Fibroblast of skin of right quadriceps (primary cell): ENCODE measurements around the gene MTUS2.

Source experiments
- DNase-seq: peaks from one replicate; pipeline ENCODE4 v3.0.0-alpha.2; 2013

MTUS2 gene

DNA sequence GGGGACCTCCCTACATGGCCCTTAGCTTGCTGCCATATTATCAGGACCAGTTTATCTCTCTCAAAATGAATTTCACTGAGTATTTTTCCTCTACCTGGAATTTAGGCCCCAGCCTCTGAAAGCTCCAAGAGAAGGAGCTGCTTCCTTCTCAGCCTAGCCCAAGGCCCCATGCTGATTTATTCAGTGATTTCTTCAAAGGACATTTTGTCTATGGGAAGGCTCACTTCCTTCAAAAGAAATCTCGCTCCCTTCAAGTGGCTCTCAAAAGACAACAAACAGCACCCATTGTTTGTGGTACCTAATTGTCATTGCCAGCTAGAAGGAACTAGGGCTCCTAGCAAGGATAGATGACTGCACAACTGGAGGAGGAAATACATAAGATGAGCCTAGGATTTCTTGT lies 602.9 kb downstream of the MTUS2 start:
- no peak for DNase-seq

DNA sequence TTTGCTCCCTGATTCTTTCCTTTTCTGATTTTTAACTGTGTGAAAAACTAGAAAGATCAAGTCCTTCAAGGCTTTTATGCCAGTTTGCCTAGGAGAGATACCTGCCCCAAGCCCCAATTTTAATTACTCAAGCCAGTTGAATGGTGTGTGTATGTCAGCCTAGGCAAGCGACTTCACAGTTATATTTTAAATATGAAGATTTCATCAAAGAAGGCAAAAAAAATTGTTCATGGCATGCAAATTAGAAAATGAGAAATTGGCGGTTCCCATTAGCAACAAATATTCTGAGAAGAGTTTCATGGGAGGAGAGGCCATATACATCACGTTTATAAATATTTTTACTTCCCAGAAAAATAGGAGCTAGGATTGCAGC lies 607.8 kb downstream of the MTUS2 start:
- DNase-seq = no peak

DNA sequence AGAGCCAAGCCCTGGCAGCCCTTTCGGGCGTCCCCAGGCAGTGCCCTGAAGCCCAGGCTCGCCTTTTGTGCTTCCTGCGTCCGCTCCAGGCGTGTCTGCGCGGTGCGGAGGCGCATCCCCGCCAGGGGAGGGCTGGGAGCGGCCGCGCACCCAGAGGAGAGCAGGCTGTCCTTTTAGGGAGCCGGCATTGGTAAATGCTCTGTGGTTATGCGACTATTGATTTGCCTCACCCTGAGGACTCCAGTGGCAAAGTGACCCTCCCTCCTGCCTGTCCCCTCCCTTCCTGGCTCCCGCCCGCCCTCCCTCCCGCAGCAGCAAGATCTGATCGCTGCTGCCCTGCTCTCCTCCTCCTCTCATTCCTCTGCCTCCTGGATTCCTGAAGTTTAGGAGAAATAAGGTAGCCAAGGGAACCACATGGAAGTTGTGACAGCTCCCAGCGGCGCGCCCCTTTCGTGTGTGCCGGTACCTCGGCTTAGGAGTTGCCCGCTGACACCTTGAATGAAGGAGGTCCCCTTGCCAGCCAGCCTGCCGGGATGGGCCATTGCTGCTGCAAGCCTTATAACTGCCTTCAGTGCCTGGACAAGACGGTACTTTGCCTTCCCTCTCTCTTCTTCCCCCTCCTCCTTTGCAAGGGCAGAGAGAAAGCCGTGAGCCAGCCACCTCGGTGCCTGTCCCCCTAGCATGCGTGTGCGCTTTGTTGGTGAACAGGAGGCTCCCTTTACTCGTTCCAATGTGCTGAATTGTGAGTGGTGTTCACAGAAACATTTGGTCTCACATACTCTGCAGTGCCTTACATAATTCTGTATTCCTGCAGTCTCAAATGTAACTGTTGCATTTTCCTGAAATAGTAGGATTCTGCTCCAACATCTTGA lies 608.4 kb downstream of the MTUS2 start:
- peak; percentile 40 for DNase-seq

DNA sequence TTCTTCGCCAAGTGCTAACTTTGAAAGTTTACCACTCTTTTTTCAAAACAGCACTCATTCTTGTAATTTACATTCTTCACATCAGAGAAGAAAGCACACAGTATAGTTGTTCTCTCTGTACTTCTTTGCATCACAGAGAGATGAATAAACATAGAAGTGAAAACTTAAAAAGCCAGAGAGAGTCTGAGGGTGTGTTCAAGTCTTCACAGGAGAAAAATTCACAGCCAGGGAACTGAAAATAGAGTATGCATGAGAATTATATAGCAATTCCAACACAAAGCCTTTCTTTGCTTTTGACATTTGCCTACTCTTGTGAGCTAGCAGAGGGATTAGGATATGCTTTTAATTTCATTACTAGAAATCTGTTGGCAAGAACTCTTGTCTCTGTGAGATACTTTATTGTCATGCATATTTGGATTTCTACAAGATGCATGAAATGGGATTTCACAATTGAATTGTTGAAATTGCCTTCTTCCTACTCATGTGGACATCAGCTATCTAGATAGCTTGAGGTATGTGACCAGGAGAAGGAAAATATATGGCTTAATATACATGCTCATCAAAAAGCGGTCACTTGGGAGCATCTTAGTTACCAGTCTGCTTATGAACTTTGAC lies 609.3 kb downstream of the MTUS2 start:
- DNase-seq = peak; percentile 79

DNA sequence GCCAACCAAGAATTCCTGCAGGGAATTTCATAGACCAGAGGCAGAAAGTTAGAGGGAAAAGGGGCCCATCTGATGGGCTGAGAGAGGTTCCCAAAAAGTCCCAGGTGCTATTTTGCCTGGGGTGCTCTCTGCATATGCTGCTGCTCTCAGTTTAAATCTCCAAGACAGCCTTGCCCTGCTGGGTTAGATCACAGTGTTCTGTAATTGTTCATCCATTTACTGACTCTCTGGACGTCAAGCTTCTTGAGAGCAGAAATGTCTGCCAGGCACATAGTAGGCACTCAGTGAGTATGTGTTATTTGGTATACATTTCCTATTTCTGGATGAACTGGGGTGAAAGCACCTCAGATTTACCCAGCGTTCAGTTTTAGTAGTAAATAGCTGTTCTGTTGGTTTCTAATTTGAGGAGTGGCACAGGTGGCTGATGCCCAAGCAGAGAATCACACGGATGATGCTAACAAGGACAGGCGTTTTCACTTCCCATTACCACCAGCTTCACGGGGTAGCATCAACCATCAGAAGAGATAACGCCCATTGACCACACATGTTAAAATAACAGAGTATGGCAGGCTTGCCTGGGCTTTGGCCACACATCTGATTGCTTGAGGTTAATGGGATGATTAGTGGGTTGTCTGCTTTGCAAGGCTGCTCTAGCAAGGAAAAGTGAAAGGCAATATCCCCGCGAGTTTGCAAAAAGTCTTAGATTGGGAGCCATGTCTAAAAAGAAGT lies 614.2 kb downstream of the MTUS2 start:
- no peak for DNase-seq

DNA sequence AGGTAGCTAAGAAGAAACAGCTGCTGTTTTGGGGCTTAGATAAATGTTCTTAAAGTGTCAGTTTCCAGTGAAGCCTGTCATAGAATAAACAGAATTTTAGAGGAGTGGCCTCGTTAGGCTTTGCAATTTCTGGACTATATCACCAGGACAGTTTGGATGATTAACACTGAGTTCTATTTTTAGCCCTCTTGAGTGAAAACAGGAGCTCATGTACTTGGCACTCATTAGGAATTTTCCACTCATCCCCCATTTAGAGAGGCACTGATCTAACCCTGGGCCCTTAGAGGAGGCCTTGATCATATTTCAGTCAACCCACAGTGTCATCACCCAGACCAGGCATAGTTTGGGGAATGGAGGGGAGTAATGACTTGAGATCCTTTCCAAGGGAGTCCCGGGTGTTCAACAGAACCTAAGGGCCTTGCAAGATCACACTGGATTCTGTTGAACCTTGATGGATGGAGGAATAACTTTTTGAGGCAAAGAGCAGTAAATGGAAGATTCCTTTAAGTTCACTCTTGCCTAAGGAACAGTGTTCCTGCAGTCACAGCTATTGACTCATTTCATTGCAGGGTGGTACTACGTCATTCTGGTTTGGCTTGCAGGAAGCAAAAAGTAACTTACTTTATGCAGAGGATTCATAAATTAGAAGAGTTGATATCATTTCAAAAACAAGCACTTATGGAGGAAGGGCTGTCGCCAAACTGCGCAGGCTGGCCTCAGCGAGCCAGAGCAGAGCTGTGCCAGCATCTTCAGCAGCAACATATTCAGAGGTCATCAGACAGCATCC lies 615.2 kb downstream of the MTUS2 start:
- peak; percentile 99 for DNase-seq

DNA sequence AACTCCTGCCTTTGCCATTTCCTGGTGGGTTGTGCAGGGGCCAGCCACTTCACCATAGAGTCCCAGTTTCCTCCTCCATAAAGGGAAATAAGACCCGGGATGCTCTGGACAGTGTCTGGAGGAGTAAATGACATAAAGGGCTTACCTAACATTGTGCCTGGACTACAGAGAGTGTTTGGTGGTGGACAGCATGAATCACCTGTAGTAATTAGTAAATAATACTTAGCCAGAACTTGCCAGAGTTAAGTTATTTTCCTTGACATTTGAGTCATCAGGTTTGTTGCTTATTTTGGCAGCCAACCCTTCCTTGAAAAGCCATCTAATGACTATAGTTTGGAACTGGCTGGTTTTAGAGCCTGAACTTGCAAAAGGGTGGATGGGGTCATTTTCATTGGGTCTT lies 616.2 kb downstream of the MTUS2 start:
- peak; percentile 87 for DNase-seq

DNA sequence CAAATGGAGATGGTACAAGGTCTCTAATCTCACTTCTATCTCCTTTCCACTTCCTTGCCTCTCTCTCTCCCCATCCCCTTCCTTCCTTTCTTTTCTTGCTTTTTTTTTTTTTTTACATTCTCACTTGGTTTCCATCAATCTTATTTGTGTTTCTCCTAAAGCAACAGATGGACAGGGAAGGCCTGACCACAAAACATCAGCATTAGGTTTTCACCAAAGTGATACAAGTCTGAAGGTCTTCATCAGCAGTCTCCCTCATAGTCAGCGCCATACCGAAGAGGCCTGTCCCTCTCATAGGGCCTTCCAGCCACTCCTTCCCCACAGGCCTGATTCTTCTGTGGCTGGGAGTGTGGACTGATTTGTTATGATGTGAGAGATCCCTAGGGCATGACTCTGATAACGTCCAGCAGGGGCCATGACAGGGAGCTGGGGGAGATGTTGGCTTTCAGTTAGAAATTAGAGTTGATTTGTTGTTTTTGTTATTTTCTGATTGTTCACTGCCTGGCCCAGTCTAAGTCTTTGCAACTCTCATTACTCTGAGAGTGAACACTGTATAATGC lies 616.7 kb downstream of the MTUS2 start:
- peak; percentile 34 for DNase-seq

DNA sequence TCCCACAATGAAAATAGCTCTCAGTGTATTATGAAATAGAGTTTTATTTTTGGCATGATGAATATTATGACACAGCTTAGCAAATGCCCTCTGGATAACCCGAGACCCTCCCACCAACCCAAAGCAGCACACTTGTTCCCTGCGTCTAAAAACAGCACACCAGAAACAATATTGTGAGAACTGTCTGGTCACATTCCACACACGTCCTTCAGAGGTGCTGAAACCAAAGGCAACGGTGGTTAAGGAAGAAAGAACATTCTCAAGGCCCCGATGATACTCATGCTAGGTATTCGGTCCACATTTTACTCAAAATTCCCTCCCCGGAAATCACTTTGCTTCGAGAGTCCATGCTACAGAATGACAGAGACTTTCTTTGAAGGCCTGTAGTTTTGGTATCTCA lies 618.6 kb downstream of the MTUS2 start:
- DNase-seq = peak; percentile 45

DNA sequence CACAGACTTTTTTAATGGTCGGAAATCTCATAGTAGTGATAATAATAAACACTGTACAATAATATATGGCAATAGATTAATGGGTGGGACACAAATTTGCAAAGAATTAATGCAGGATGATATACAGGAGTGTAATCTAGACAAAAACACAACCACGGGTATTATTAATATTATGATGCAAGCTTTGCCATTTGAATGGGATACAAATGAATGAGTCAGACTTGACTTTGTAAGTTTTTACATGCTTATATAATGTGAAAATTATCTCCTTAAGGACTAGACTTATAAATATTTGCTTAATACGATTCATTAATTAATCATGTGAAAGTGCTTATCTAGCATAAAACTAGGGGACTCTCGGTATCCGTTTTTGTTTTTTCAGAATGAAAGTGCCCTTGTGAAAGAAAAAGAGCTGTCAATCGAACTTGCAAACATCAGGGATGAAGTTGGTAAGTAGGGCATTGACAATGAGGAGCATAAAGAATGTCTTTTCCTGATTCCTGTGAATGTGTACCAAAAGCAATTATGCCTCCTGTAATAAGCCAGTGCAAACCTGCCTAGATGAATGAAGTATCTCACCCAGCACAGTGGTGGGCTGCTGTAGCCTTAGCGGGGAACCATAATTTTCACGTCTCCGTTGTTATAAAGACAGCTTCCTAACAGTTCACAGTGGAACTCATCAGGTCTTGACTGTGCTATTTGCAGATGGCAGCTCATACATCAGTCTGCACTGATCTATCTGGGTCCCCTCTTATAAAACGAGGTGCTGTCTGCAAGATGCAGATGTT lies 619.7 kb downstream of the MTUS2 start:
- peak; percentile 7 for DNase-seq

DNA sequence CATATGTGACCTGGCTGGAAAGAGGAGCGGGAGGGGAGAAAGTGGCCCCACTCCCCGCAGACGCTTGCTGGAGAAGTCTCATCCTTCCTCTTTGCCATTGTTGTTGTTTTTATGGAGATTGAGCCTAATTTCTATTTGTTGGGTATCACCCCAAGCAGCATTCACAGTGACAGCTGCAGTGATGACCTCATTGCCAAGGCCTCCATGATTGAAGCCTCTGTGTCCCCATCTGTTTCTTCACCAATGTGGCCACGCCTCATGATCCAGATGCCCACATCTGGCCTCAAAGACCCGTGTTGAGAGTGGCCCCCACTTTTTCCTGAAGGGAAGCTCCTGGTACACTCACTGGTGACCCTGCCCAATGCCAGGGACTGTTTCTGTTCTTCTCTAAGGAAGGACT lies 621.2 kb downstream of the MTUS2 start:
- no peak for DNase-seq

DNA sequence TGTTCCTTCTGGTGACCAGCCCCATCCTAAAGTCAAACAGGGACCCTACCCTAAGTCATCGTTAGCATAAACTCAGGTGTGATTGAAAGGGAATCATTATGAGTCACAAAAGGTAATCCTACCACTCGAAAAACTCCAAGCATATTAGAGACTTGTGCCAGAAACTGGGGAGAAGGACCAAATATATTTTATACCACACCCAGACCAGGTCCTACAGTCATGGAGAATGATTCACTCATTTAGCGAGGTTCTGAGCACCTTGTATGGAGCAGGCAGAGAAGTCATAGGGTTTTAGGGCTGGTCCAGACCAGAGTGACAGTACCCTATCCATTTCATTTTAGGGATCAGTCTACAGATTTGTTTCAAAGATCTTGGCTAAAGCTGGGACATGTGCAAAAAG lies 625.9 kb downstream of the MTUS2 start:
- DNase-seq = no peak

DNA sequence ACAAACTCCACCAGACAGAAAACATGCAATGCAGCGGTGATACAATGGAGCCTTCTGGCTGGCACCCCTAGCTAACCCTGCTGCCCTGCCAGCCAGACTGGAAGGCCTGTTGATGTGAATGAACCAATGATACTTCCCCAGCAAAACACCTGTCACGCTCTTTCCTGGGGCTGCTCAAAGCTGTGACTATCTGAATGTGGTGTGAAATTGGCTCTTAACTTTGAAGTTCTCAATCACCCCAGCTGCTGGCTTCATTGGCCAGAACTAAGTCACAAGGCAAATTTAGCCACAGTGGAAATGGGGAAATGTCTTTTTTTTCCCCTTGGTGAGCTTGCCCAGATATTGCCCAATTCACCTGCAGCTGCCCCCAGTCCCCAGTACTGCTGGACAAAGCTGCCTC lies 628.0 kb downstream of the MTUS2 start:
- DNase-seq = no peak

DNA sequence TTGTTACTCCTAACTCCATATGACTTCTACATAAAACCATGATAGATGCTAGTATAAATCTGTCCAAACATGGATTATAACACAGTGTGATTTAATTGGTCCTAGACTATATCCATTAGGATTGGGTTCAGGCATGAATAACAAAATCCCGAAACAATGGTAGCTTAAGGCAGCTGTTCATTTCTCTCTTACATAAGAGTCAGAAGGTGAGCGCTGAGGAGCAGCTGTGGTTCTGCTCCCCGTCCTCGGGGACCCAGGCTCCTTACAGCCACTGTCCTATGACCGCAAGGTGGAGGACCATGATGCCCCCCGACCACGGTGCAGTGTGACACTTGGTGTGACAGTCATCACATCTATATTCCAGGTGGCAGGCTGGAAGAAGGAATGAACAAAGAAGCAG lies 629.6 kb downstream of the MTUS2 start:
- no peak for DNase-seq

DNA sequence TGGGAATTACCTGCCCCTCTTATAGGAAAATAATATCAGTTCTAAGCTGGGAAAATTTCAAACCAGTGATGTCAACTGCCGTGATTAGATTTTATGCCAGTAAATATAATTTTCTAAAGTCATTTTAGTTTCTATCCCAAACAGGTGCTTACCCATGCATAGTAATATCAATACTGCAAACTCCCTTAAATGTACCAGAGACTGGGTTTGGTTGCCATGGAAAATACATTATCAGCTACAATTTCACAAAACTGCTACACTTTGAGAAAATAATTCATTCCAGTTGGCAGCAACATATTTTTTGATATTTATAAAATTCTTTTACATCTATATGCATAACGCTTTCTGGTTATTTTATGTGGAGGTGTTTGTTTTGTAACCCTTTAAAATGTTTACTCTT lies 631.8 kb downstream of the MTUS2 start:
- DNase-seq = no peak

DNA sequence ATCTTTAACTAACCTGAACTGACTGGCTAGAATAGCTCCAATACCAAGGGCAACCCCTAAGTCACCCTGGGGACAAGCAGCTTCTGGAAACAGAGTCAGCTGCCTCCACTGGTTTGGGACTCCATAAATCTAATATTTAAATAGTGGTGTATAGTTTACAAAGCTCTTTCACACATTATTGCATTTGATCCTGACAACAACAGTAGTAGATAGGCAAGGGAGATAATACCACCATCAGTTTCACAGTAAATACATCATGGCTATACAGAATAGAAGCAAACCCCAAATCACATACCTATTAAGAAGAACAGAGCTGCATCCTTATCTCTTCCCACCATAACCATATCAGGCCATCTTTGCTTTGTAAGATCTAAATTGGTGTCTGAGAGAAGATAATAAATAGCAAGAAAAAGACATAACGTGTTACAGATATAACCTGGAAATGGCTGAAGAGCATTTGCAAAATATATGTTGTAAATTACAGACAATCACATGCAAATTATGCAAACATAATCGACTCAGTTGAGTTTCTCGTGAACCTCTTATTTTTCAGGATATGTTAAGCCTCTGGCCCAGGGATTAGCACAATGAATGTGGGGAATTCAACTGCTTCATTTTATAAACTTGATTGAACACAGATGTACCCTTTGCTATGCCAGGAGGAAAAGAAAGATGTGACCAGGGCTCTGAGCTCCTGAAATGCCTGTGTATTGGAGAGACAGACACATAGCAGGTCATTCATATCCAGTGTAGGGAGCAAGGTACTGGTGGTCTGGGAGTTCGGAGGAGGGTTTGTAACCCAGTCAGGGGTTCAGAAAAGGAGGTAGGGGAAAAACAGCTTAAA lies 632.9 kb downstream of the MTUS2 start:
- DNase-seq = peak; percentile 68

DNA sequence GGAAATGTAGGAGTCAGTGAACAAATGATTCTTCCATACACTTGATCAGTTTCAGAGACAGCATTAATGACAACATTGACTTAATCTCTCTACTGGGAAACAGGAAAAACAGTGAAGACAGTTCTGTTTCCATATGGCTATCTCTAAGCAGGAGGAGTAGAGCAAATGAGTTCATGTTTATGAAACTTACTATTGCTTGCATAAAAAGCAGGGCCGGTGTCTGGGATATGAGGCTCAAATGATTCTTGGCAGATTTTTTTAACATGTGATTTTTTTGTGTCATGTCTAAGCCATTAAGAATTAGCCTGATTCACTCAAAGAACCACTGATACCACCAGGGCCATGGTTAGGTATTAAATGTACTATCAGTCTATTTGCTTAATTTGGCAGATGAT lies 633.5 kb downstream of the MTUS2 start:
- peak; percentile 37 for DNase-seq

DNA sequence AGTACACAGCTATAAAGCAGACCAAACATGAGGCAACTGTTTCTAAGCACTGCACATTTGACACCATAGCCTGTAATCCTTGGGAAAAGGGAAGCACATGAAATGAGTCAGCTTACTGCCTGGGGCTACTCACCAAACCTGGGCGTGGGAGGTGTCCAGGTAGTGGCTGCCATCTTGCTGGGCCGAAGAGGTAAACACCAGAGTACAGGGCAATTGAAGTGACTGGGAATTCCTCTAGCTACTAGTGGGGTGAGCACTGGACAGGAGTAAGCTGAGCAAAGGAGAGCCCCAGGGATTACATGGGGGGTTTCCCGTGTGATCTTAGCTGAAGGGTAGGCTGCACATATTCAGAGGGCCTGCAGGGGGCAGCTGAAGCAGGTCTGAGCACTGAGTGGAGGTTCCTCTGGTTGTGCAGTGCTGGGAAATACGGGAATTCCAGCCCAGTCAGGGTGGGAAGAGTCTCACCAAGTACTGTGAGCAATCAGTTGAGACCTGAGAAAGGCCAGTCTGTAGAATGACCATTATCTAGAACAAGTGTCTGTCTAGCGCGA lies 634.9 kb downstream of the MTUS2 start:
- DNase-seq = peak; percentile 31

DNA sequence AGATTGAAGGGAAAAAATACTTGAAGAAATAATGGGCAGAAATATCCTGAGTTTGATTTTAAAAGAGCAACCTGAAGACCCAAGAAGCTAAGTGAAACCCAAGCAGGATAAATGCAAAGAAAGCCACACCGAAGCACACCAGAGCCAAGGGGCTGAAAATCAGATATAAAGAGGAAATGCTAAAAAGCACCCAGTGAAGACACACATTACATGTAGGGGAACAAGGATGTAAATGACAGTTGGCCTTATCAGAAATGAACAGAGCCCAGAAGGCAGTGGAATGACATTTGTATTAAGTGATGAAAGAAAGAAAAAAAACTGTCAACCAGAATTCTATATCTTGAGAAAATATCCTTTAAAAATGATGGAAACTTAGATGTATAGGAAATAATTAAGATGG lies 636.3 kb downstream of the MTUS2 start:
- DNase-seq = no peak

DNA sequence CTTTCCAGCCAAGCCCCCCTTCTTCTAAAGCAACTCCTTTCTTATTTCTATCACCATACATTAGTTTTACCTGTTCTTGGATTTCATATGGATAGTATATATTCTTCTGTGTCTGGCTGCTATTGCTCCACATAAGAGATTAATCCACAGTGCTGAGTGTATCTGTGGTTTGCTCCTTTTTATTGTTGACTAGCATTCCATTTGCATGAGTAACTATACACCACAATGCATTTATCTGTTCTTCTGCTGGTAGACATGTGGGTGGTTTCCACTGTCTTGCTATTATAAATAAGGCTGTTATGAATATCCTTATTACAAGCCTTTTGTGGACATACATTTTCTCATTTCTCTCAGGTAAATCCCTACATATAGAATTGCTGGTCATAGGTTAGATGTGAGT lies 637.2 kb downstream of the MTUS2 start:
- DNase-seq = peak; percentile 91

DNA sequence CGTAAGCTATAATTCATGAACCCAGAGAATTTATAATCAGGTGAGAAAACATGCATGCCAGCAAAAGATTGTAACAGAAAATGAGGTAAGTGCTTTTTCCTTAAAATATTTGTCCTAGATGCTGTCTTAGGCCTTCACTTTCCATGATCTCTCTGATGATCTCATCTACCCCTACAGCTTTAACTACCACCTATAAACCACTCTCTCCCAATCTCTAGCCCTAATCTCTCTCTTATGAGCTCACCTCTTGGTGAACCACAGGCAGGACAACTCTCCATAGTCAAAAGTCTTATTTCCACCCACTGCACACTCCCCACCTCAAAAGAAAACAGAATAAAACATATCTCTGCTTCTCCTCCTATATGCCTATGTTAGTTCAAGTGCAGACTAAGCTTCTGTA lies 638.3 kb downstream of the MTUS2 start:
- no peak for DNase-seq
